H9 (cell line): ENCODE results near the gene CHL1. TPM values are rescaled to one million over a fixed set of nuclear protein-coding genes. Genes with fewer than 3 reads are reported as not detected.

Experiments used
- DNase-seq: peaks from one replicate; pipeline ENCODE4 v3.0.0-alpha.2; 2017
- H2AFZ ChIP-seq: one replicate; pipeline ENCODE4 v1.6.1; 2013; ENCODE audit warnings: mild to moderate bottlenecking, low read length, control low read depth, moderate library complexity
- H2AK5ac ChIP-seq: 2 replicates; pipeline ENCODE4 v1.6.1; 2013; ENCODE audit warnings: low read length, control low read depth, mixed read lengths; ENCODE audit not compliant: insufficient read length
- H2BK120ac ChIP-seq: one replicate; pipeline ENCODE4 v1.6.1; 2013; ENCODE audit warnings: low read depth, mild to moderate bottlenecking, low read length, control low read depth, inconsistent platforms; ENCODE audit not compliant: poor library complexity, severe bottlenecking
- H2BK12ac ChIP-seq: 2 replicates; pipeline ENCODE4 v1.6.1; 2013; ENCODE audit warnings: low read length, control low read depth, mixed read lengths, low read depth; ENCODE audit not compliant: insufficient read length
- H2BK15ac ChIP-seq: 2 replicates; pipeline ENCODE4 v1.6.1; 2013; ENCODE audit warnings: low read depth, low read length, control low read depth
- H2BK20ac ChIP-seq: one replicate; pipeline ENCODE4 v1.6.1; 2013; ENCODE audit warnings: low read depth, mild to moderate bottlenecking, low read length, control low read depth, inconsistent platforms; ENCODE audit not compliant: poor library complexity, severe bottlenecking
- H2BK5ac ChIP-seq: 2 replicates; pipeline ENCODE4 v1.6.1; 2013; ENCODE audit warnings: low read length, control low read depth, mixed read lengths; ENCODE audit not compliant: insufficient read length
- H3K14ac ChIP-seq: 2 replicates; pipeline ENCODE4 v1.6.1; 2013; ENCODE audit warnings: low read length, control low read depth; ENCODE audit not compliant: insufficient read depth
- H3K18ac ChIP-seq: 2 replicates; pipeline ENCODE4 v1.6.1; 2013; ENCODE audit warnings: low read depth, mild to moderate bottlenecking, mixed read lengths, low read length, control low read depth; ENCODE audit not compliant: insufficient read length
- H3K23ac ChIP-seq: 2 replicates; pipeline ENCODE4 v1.6.1; 2013; ENCODE audit warnings: low read length, control low read depth, mixed read lengths, low read depth; ENCODE audit not compliant: insufficient read length
- H3K23me2 ChIP-seq: 2 replicates; pipeline ENCODE4 v1.6.1; 2013; ENCODE audit warnings: low read depth, mild to moderate bottlenecking, mixed read lengths, low read length, control low read depth; ENCODE audit not compliant: insufficient read length, poor library complexity, severe bottlenecking
- H3K27ac ChIP-seq: 2 replicates; pipeline ENCODE4 v1.5.1; 2013; ENCODE audit warnings: low read length, control low read depth, mixed read lengths, low read depth; ENCODE audit not compliant: insufficient read length
- H3K27me3 ChIP-seq: 2 replicates; pipeline ENCODE4 v1.6.1; 2013; ENCODE audit warnings: low read length, control low read depth, inconsistent platforms; ENCODE audit not compliant: insufficient read depth
- H3K4ac ChIP-seq: 2 replicates; pipeline ENCODE4 v1.6.1; 2013; ENCODE audit warnings: low read depth, mild to moderate bottlenecking, control low read depth, inconsistent platforms, low read length, moderate library complexity
- H3K4me1 ChIP-seq: 2 replicates; pipeline ENCODE4 v1.6.1; 2013; ENCODE audit warnings: low read length, control low read depth, inconsistent platforms; ENCODE audit not compliant: insufficient read depth
- H3K4me2 ChIP-seq: 2 replicates; pipeline ENCODE4 v1.6.1; 2013; ENCODE audit warnings: low read length, control low read depth, mixed read lengths; ENCODE audit not compliant: insufficient read length, insufficient read depth
- H3K56ac ChIP-seq: 2 replicates; pipeline ENCODE4 v1.6.1; 2013; ENCODE audit warnings: low read depth, mild to moderate bottlenecking, mixed read lengths, low read length, control low read depth; ENCODE audit not compliant: insufficient read length
- H3K79me1 ChIP-seq: 2 replicates; pipeline ENCODE4 v1.6.1; 2013; ENCODE audit warnings: low read depth, mild to moderate bottlenecking, moderate library complexity, low read length, control low read depth, inconsistent platforms; ENCODE audit not compliant: insufficient read depth, poor library complexity, severe bottlenecking
- H3K79me2 ChIP-seq: 2 replicates; pipeline ENCODE4 v1.6.1; 2013; ENCODE audit warnings: low read length, control low read depth, inconsistent platforms; ENCODE audit not compliant: insufficient read depth
- H3K9ac ChIP-seq: 2 replicates; pipeline ENCODE4 v1.6.1; 2013; ENCODE audit warnings: low read length, control low read depth, mixed read lengths; ENCODE audit not compliant: insufficient read length; ENCODE audit errors: extremely low read depth
- H3K9me3 ChIP-seq: one replicate; pipeline ENCODE4 v1.6.1; 2013; ENCODE audit warnings: low read depth, low read length, inconsistent platforms; ENCODE audit not compliant: control insufficient read depth
- H3T11ph ChIP-seq: one replicate; pipeline ENCODE4 v1.6.1; 2013; ENCODE audit warnings: mild to moderate bottlenecking, low read length, control low read depth, inconsistent platforms
- H4K20me1 ChIP-seq: one replicate; pipeline ENCODE4 v1.6.1; 2013; ENCODE audit not compliant: control insufficient read depth, insufficient read length, insufficient read depth
- H4K5ac ChIP-seq: 2 replicates; pipeline ENCODE4 v1.6.1; 2013; ENCODE audit warnings: low read depth, mild to moderate bottlenecking, mixed read lengths, low read length, control low read depth; ENCODE audit not compliant: insufficient read length
- H4K8ac ChIP-seq: replicated peaks from 2 replicates; pipeline ENCODE4 v1.6.1; 2013; ENCODE audit warnings: low read length, control low read depth, mixed read lengths, low read depth; ENCODE audit not compliant: insufficient read length
- H4K91ac ChIP-seq: 2 replicates; pipeline ENCODE4 v1.6.1; 2013; ENCODE audit warnings: low read depth, mild to moderate bottlenecking, moderate library complexity, mixed read lengths, low read length, control low read depth; ENCODE audit not compliant: insufficient read length
- H3K27ac Mint-ChIP-seq, 3 experiments: 2 replicates in 2 of 3; 3 replicates in 1 of 3; pipeline ENCODE4 v1.8.0; 2020 to 2021; ENCODE audit warnings: mixed read lengths in 3 of 3, mild to moderate bottlenecking in 1 of 3, moderate library complexity in 1 of 3
- H3K27me3 Mint-ChIP-seq: 2 replicates; pipeline ENCODE4 v1.8.0; 2021; ENCODE audit warnings: low read depth, mild to moderate bottlenecking, moderate library complexity, mixed read lengths
- H3K36me3 Mint-ChIP-seq, 3 experiments: 2 replicates in 2 of 3; 3 replicates in 1 of 3; pipeline ENCODE4 v1.8.0; 2020 to 2021; ENCODE audit warnings: low read depth in 3 of 3, mixed read lengths in 3 of 3; ENCODE audit not compliant: insufficient read depth in 1 of 3
- H3K4me1 Mint-ChIP-seq, 2 experiments: 2 replicates each; pipeline ENCODE4 v1.8.0; 2020; ENCODE audit warnings: mixed read lengths in 2 of 2
- H3K4me3 Mint-ChIP-seq, 2 experiments: 2 replicates in 1 of 2; 3 replicates in 1 of 2; pipeline ENCODE4 v1.8.0; 2020 to 2021; ENCODE audit warnings: mild to moderate bottlenecking in 2 of 2, mixed read lengths in 2 of 2, moderate library complexity in 1 of 2
- H3K9me3 Mint-ChIP-seq, 2 experiments: 2 replicates in 1 of 2; 3 replicates in 1 of 2; pipeline ENCODE4 v1.8.0; 2020; ENCODE audit warnings: mild to moderate bottlenecking in 2 of 2, mixed read lengths in 2 of 2, moderate library complexity in 1 of 2
- WGBS: extraction: QIAGEN DNeasy Blood & Tissue Kit; methylation state at CpG from one replicate; pipeline ENCODE4 v1.1.7; 2013; ENCODE audit warnings: missing lambda C conversion rate, low lambda C conversion rate, mixed read lengths; ENCODE audit not compliant: insufficient read length; ENCODE audit errors: extremely low coverage; 5-methylcytosine and 5-hydroxymethylcytosine counted together
- total RNA-seq: library from RNA; stranded (reverse); gene quantifications from 2 replicates; pipeline ENCODE4 v1.2.1, GENCODE V29; 2021
- TF ChIP-seq, protein P1 (sequence below): fragments of 200-600 bp; sonication (generic); conservative IDR thresholded peaks from 3 replicates; pipeline ENCODE4 v1.8.0; 2021; ENCODE audit warnings: antibody characterized with exemption, mild to moderate bottlenecking

The CHL1 gene
- total RNA-seq, 1 experiment from 2014 or later = not detected

DNA sequence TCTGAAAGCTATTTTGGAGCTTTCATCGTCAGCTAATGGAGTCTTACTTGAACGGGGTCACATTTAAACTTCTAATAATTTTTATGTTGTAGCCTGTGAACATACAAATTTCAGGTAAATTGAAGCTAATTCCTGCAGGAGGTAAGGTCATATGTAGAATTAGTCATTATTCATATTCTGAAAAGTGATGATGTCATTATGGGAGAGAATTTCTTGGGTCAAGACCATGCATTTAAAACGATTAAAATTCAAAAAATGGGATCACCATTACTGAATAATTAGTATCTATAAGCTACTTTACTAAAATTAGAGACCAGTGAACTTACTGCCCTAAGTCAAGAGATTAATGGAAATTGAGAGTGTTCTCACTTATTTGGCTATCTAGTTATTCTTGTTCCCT, 120.4 kb downstream of the CHL1 start:
- H3K9me3 Mint-ChIP-seq = no peaks in the 10 kb centered on the region
- Histone ChIP-seq H3K9me3 (no peaks in the 10 kb centered on the region), H2AFZ (no peak overlapping the region), H3K79me1 (no peaks in the 10 kb centered on the region), H3K18ac (no peak overlapping the region), H3K27me3 (no peaks in the 10 kb centered on the region), H3K23me2 (no peaks in the 10 kb centered on the region), H4K8ac (no peak overlapping the region), H3K14ac (no peak overlapping the region), H2BK20ac (no peak overlapping the region), H3K27ac (no peak overlapping the region), H4K20me1 (no peaks in the 10 kb centered on the region), H2BK15ac (no peak overlapping the region), H2BK5ac (no peak overlapping the region), H3K9ac (no peak overlapping the region), H2BK12ac (no peak overlapping the region), H3K4me1 (no peaks in the 10 kb centered on the region), H4K91ac (no peak overlapping the region), H3K4me2 (no peak overlapping the region), H3K23ac (no peak overlapping the region), H4K5ac (no peak overlapping the region), H3K79me2 (no peaks in the 10 kb centered on the region), H3K56ac (no peak overlapping the region), H3T11ph (no peak overlapping the region), H2AK5ac (no peak overlapping the region), H2BK120ac (no peak overlapping the region), H3K4ac (no peak overlapping the region)
- no peak for DNase-seq
- no peaks in the 10 kb centered on the region for H3K4me1 Mint-ChIP-seq
- H3K36me3 Mint-ChIP-seq = no peaks in the 10 kb centered on the region
- no peak overlapping the region for H3K4me3 Mint-ChIP-seq
- no peak overlapping the region for H3K27ac Mint-ChIP-seq
- no peaks in the 10 kb centered on the region; the same call in 1 of the 2 replicates for H3K27me3 Mint-ChIP-seq
- TF ChIP-seq, protein P1, sequence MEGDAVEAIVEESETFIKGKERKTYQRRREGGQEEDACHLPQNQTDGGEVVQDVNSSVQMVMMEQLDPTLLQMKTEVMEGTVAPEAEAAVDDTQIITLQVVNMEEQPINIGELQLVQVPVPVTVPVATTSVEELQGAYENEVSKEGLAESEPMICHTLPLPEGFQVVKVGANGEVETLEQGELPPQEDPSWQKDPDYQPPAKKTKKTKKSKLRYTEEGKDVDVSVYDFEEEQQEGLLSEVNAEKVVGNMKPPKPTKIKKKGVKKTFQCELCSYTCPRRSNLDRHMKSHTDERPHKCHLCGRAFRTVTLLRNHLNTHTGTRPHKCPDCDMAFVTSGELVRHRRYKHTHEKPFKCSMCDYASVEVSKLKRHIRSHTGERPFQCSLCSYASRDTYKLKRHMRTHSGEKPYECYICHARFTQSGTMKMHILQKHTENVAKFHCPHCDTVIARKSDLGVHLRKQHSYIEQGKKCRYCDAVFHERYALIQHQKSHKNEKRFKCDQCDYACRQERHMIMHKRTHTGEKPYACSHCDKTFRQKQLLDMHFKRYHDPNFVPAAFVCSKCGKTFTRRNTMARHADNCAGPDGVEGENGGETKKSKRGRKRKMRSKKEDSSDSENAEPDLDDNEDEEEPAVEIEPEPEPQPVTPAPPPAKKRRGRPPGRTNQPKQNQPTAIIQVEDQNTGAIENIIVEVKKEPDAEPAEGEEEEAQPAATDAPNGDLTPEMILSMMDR = no peak
- WGBS = no CpG with 5 or more reads among the region's 3 CpGs
